Mesenchymal stem cell (in vitro differentiated cells and primary cell): Measurements from ENCODE around the gene RIC1.
"Not testable (repeated sequence)": the region's sequence is repeated elsewhere in the genome, so short reads cannot be mapped to it uniquely, and the experiment has no call there.

ENCODE experiments used
- DNase-seq: peaks from one replicate; pipeline ENCODE4 v3.0.0-alpha.2; 2013
- H2AFZ ChIP-seq: one replicate; pipeline ENCODE4 v1.6.1; 2013; ENCODE audit warnings: low read depth, mild to moderate bottlenecking, control low read depth, inconsistent platforms, low read length, moderate library complexity
- H2AK5ac ChIP-seq: 2 replicates; pipeline ENCODE4 v1.6.1; 2013; ENCODE audit warnings: low read length, moderate library complexity, mild to moderate bottlenecking, inconsistent platforms; ENCODE audit not compliant: severe bottlenecking
- H2BK120ac ChIP-seq: one replicate; pipeline ENCODE4 v1.6.1; 2013; ENCODE audit warnings: low read depth, mild to moderate bottlenecking, inconsistent platforms, low read length, moderate library complexity
- H2BK12ac ChIP-seq, 2 experiments: one replicate each; pipeline ENCODE4 v1.6.1; 2013; ENCODE audit warnings: inconsistent platforms in 2 of 2, low read length in 2 of 2, mild to moderate bottlenecking in 2 of 2, moderate library complexity in 2 of 2, control low read depth in 1 of 2
- H2BK15ac ChIP-seq: one replicate; pipeline ENCODE4 v1.6.1; 2013; ENCODE audit warnings: mild to moderate bottlenecking, low read depth, inconsistent platforms; ENCODE audit not compliant: poor library complexity, severe bottlenecking
- H2BK5ac ChIP-seq: 2 replicates; pipeline ENCODE4 v1.6.1; 2013; ENCODE audit warnings: low read depth, mild to moderate bottlenecking, low read length, control low read depth, inconsistent platforms; ENCODE audit not compliant: poor library complexity, severe bottlenecking
- H3K14ac ChIP-seq, 2 experiments: one replicate each; pipeline ENCODE4 v1.6.1; 2013; ENCODE audit warnings: inconsistent platforms in 2 of 2, low read length in 2 of 2, control low read depth in 1 of 2, mild to moderate bottlenecking in 1 of 2, moderate library complexity in 1 of 2
- H3K18ac ChIP-seq, 2 experiments: one replicate each; pipeline ENCODE4 v1.6.1; 2013; ENCODE audit warnings: inconsistent platforms in 2 of 2, low read length in 2 of 2, control low read depth in 1 of 2, low read depth in 1 of 2, mild to moderate bottlenecking in 1 of 2
- H3K23ac ChIP-seq, 2 experiments: one replicate each; pipeline ENCODE4 v1.6.1; 2013; ENCODE audit warnings: inconsistent platforms in 2 of 2, low read length in 2 of 2, mild to moderate bottlenecking in 2 of 2, moderate library complexity in 2 of 2, control low read depth in 1 of 2
- H3K27ac ChIP-seq: 2 replicates; pipeline ENCODE4 v1.5.1; 2013; ENCODE audit warnings: mild to moderate bottlenecking, moderate library complexity, low read length, control low read depth, inconsistent platforms; ENCODE audit not compliant: poor library complexity, severe bottlenecking
- H3K27me3 ChIP-seq, 2 experiments: 2 replicates each; pipeline versions ENCODE4 v1.6.1 to v1.7.0; 2013; ENCODE audit warnings: low read length in 2 of 2, mild to moderate bottlenecking in 2 of 2, moderate library complexity in 2 of 2, control low read depth in 1 of 2, inconsistent platforms in 1 of 2; ENCODE audit not compliant: control insufficient read depth in 1 of 2, insufficient read depth in 1 of 2
- H3K36me3 ChIP-seq, 2 experiments: 2 replicates each; pipeline versions ENCODE4 v1.6.1 to v1.7.0; 2013; ENCODE audit warnings: low read length in 2 of 2, control low read depth in 1 of 2, inconsistent platforms in 1 of 2, low read depth in 1 of 2, mild to moderate bottlenecking in 1 of 2; ENCODE audit not compliant: insufficient read depth in 2 of 2, control insufficient read depth in 1 of 2
- H3K4ac ChIP-seq, 2 experiments: one replicate each; pipeline ENCODE4 v1.6.1; 2013; ENCODE audit warnings: inconsistent platforms in 2 of 2, low read length in 2 of 2, mild to moderate bottlenecking in 2 of 2, moderate library complexity in 2 of 2, control low read depth in 1 of 2, low read depth in 1 of 2
- H3K4me1 ChIP-seq: 2 replicates; pipeline ENCODE4 v1.6.1; 2013; ENCODE audit warnings: low read depth, low read length, control low read depth; ENCODE audit not compliant: control insufficient read depth, insufficient read depth
- H3K4me2 ChIP-seq: 2 replicates; pipeline ENCODE4 v1.6.1; 2013; ENCODE audit warnings: low read length, mild to moderate bottlenecking, inconsistent platforms; ENCODE audit not compliant: poor library complexity, severe bottlenecking
- H3K4me3 ChIP-seq, 2 experiments: 2 replicates each; pipeline versions ENCODE4 v1.5.1 to v1.7.0; 2013; ENCODE audit warnings: low read length in 2 of 2, mild to moderate bottlenecking in 2 of 2, control low read depth in 1 of 2, low read depth in 1 of 2; ENCODE audit not compliant: insufficient read depth in 1 of 2
- H3K79me1 ChIP-seq: replicated peaks from 2 replicates; pipeline ENCODE4 v1.6.1; 2013; ENCODE audit warnings: mild to moderate bottlenecking, control low read depth, low read length, inconsistent platforms; ENCODE audit not compliant: poor library complexity, severe bottlenecking
- H3K9ac ChIP-seq: 2 replicates; pipeline ENCODE4 v1.7.0; 2013; ENCODE audit warnings: mild to moderate bottlenecking, low read length, moderate library complexity
- H3K9me3 ChIP-seq: 2 replicates; pipeline ENCODE4 v1.7.0; 2013; ENCODE audit warnings: mild to moderate bottlenecking, low read length; ENCODE audit not compliant: control insufficient read depth
- H4K8ac ChIP-seq: one replicate; pipeline ENCODE4 v1.6.1; 2013; ENCODE audit warnings: inconsistent platforms, mild to moderate bottlenecking, low read length, moderate library complexity
- H4K91ac ChIP-seq: one replicate; pipeline ENCODE4 v1.6.1; 2013; ENCODE audit warnings: mild to moderate bottlenecking, low read length, inconsistent platforms
- WGBS: methylation state at CpG from one replicate; pipeline ENCODE4 v1.1.7; 2013; ENCODE audit warnings: mixed read lengths; 5-methylcytosine and 5-hydroxymethylcytosine counted together

Gene RIC1

DNA sequence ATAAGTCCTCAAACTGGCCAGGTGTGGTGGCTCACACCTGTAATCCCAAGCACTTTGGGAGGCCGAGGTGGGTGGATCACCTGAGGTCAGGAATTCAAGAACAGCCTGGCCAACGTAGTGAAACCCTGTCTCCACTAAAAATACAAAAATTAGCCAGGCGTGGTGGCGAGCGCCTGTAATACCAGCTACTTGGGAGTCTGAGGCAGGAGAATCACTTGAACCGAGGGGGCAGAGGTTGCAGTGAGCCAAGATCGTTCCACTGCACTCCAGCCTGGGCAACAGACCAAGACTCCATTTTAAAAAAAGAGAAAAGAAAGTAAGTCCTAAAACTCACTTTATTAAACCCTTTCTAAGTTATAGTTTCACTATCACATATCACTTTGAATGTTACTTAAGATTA is 171.5 kb downstream of the RIC1 start:
- not testable (repeated sequence) for H2AK5ac ChIP-seq, H3K4me2 ChIP-seq, H3K9me3 ChIP-seq, H3K18ac ChIP-seq, H4K8ac ChIP-seq, DNase-seq, H3K4ac ChIP-seq, H3K4me1 ChIP-seq, H2AFZ ChIP-seq, H3K23ac ChIP-seq, H2BK15ac ChIP-seq, H2BK12ac ChIP-seq, H3K14ac ChIP-seq, H3K9ac ChIP-seq, H3K27ac ChIP-seq, H2BK5ac ChIP-seq, H3K4me3 ChIP-seq, H3K36me3 ChIP-seq, H3K79me1 ChIP-seq, H3K27me3 ChIP-seq, H4K91ac ChIP-seq, H2BK120ac ChIP-seq
- 96% methylated on average over 7 of the region's 7 CpGs for WGBS

DNA sequence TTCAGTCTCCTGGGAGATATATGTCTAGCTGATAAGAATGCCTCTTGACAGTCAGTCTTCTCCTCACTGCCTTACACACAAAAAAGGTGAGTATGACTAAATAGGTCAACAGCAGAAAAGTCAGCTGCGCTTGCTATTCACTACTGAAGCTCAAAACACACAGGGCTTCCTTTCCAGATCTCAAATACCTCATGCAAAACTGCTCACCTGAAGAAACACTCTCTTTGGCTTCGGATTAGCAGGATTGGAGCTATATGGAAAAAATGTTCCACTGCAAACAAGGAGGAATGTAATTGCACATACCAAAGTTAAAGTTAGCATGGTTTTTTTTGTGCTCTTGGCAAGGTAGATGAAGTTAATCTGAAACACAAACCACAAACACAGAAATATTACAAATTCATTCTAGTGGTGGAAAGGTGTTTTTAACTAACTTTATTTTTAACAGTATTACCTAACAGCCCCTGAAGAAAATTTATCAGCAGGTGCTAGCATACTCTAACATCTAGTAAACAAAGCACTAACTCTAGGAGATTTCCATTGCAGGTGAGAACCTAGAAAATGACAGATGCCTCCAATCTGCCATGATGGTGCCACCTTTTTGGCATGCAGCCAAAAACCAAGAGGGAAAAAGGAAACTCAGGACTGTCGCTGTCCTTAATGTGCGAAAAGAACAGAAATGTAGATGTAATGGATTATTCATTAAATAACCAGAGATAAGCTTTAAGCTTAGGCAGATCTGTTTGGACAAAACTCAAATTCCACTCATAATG is 172.2 kb downstream of the RIC1 start:
- no peaks in the 10 kb centered on the region for H3K36me3 ChIP-seq
- WGBS: 100% methylated on average over 2 of the region's 4 CpGs
- H4K91ac ChIP-seq: no peak overlapping the region
- H2BK12ac ChIP-seq: no peak overlapping the region
- no peak overlapping the region for H4K8ac ChIP-seq
- H2BK120ac ChIP-seq: no peak overlapping the region
- H3K4me1 ChIP-seq: peaks cover 3% of the 10 kb centered on the region
- H3K9me3 ChIP-seq: no peaks in the 10 kb centered on the region
- H3K4ac ChIP-seq: no peak overlapping the region
- H2AFZ ChIP-seq: no peak overlapping the region
- H3K9ac ChIP-seq: no peak overlapping the region
- H3K27me3 ChIP-seq: no peaks in the 10 kb centered on the region
- H3K79me1 ChIP-seq: peaks cover 7% of the 10 kb centered on the region
- H2AK5ac ChIP-seq: no peak overlapping the region
- no peak overlapping the region for H2BK5ac ChIP-seq
- no peak overlapping the region for H3K4me3 ChIP-seq
- no peak overlapping the region for H2BK15ac ChIP-seq
- no peak overlapping the region for H3K14ac ChIP-seq
- no peak for DNase-seq
- peak overlapping the region; percentile 64 for H3K27ac ChIP-seq
- H3K4me2 ChIP-seq: peak overlapping the region; percentile 55
- no peak overlapping the region for H3K23ac ChIP-seq
- H3K18ac ChIP-seq: no peak overlapping the region

DNA sequence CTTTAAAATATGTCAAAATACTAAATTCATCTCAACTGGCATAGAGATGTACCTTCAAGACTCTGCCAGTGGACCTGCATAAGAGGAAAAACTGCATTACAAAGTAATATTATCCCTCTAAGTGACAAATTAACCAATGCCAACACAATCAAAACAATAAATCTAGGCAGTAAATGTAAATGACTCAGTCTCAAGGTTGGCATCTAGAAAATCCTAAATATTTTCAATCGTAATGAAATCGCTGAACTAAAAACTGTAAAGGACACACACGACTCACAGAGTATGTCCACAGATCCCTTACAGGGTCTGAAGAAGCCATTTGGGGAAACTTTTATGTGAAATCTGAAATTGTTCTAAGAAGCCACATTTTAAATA is 172.8 kb downstream of the RIC1 start:
- no peak overlapping the region for H2BK120ac ChIP-seq
- H4K8ac ChIP-seq: no peak overlapping the region
- peaks cover 3% of the 10 kb centered on the region for H3K4me1 ChIP-seq
- no peak overlapping the region for H3K4ac ChIP-seq
- no peak overlapping the region for H3K4me3 ChIP-seq
- no peak overlapping the region for H3K14ac ChIP-seq
- H3K27ac ChIP-seq: peak overlapping the region; percentile 64
- DNase-seq: no peak
- H3K79me1 ChIP-seq: peaks cover 7% of the 10 kb centered on the region
- no peaks in the 10 kb centered on the region for H3K27me3 ChIP-seq
- H4K91ac ChIP-seq: no peak overlapping the region
- H3K9ac ChIP-seq: no peak overlapping the region
- WGBS: 83% methylated on average over 2 of the region's 3 CpGs
- H2AFZ ChIP-seq: no peak overlapping the region
- H3K9me3 ChIP-seq: no peaks in the 10 kb centered on the region
- H2BK12ac ChIP-seq: no peak overlapping the region
- H3K4me2 ChIP-seq: peak overlapping the region; percentile 55
- H2AK5ac ChIP-seq: no peak overlapping the region
- H2BK15ac ChIP-seq: no peak overlapping the region
- H2BK5ac ChIP-seq: peak overlapping the region; percentile 81
- no peaks in the 10 kb centered on the region for H3K36me3 ChIP-seq
- H3K18ac ChIP-seq: no peak overlapping the region
- H3K23ac ChIP-seq: no peak overlapping the region

DNA sequence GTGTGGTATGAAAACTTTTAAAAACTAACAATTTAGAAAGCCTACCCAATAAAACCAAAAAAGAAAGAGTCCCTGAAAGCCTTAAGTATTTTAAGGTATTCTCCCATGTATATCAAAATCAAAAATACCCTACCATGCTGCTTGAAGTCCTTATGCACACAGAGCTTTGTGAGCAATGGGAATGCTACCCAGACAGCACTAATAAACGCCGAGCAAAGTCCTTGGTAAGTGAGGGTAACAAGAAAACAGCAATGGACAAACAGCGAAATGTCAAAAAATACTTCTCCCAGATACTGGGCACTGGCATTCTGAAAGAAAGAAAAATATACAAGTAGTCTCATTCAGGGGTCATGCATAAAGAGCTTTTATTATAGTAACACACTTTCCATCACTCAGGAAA is 176.6 kb downstream of the RIC1 start:
- Histone ChIP-seq H3K23ac (no peak overlapping the region), H3K27me3 (no peaks in the 10 kb centered on the region), H3K27ac (no peak overlapping the region), H3K9ac (no peak overlapping the region), H2AFZ (no peak overlapping the region), H3K4me3 (no peak overlapping the region), H3K79me1 (peaks cover 5% of the 10 kb centered on the region), H3K36me3 (no peaks in the 10 kb centered on the region), H3K14ac (no peak overlapping the region), H2BK120ac (no peak overlapping the region), H3K4me1 (peaks cover 3% of the 10 kb centered on the region), H2BK12ac (no peak overlapping the region), H2AK5ac (no peak overlapping the region), H3K4ac (no peak overlapping the region), H4K8ac (no peak overlapping the region), H2BK5ac (no peak overlapping the region), H3K4me2 (no peak overlapping the region), H3K9me3 (no peaks in the 10 kb centered on the region), H3K18ac (no peak overlapping the region), H2BK15ac (no peak overlapping the region), H4K91ac (no peak overlapping the region)
- no peak for DNase-seq
- WGBS: 77% methylated on average over 2 of the region's 3 CpGs
